ENCODE measurements around the gene TTC24. TPM values are rescaled to one million over a fixed set of nuclear protein-coding genes. Genes with fewer than 3 reads are reported as not detected.

The TTC24 gene
- total and polyA plus RNA-seq, 4 experiments from 2014 or later = 0.12 to 0.91 (median 0.84) TPM; not detected in 1

DNA sequence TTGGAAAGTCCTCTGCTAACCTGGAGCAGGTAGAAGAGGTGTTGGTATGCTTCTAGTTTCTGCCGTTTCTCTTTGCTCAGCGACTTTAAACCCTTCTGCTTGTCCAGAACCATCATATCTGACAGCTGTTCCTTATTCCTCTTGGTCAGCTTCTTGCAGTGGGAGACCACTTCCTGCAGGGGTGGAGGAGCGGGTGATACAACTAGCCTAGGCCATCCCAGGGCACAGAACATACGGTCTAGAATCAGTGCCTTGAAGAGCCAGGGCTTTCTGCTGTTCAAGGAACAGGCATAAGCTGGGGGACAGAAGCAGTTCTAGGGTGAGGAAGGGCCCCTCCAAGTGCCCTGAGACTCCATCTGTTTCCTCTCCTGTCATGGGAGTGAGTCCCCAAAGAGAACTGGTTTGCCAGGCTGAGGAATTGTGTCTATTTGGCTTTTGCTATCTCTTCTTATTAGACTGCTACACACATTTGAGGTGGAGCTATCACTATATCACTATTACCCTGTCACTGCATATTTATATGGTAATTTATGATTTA lies 39.6 kb upstream of the TTC24 start:
- Mint-ChIP-seq H3K27ac (peak overlapping the region in 1 of 7 donors; percentile 10), H3K27me3 (no peaks in the 10 kb centered on the region), H3K4me3 (no peak overlapping the region), H3K36me3 (no peaks in the 10 kb centered on the region), H3K4me1 (no peaks in the 10 kb centered on the region), H3K9me3 (no peaks in the 10 kb centered on the region)
- no peaks in the 10 kb centered on the region for H3K4me1 ChIP-seq (ENCODE audit: insufficient read depth, low read length)
- H3K27me3 ChIP-seq (ENCODE audit: insufficient read depth, low read length) = no peaks in the 10 kb centered on the region
- ChIA-PET CTCF (ENCODE audit: partially characterized antibody) (no interaction called here), POLR2A (ENCODE audit: partially characterized antibody) (no interaction called here)
- no peaks in the 10 kb centered on the region for H3K9me3 ChIP-seq (ENCODE audit: control insufficient read depth in 1 of 2, low read length in 2 of 2)
- no peak for DNase-seq
- intact Hi-C loops (cut with micrococcal nuclease) = no loop called here
- no peak overlapping the region for H3K4me3 ChIP-seq (ENCODE audit: low read length in 2 of 2)
- H3K36me3 ChIP-seq (ENCODE audit: insufficient read depth, low read length) = no peaks in the 10 kb centered on the region
- no peak overlapping the region for H3K27ac ChIP-seq (ENCODE audit: low read depth, low read length)

DNA sequence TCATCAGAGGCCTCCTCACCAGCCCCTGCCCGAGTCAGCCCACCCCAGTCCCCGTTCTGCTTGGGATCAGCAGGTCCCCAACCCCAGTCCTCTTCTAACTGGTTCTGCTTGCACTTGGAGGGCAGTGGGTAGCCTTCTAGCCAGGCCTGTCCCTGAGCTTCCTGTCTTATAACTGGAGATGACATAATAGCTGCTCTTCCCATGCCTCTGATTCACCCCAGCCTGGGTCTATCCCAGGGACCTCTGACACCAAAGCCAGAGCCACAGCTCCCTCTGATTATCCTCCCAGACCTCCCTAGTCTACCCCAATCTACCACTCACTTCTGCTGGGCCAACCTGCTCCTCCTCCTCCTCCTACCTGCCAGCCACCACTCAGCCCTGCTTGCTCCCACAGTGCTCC lies 38.6 kb upstream of the TTC24 start:
- intact Hi-C loops (cut with micrococcal nuclease) = no loop called here
- no peaks in the 10 kb centered on the region for H3K9me3 ChIP-seq (ENCODE audit: control insufficient read depth in 1 of 2, low read length in 2 of 2)
- H3K36me3 Mint-ChIP-seq = no peaks in the 10 kb centered on the region
- no peaks in the 10 kb centered on the region for H3K27me3 Mint-ChIP-seq
- no peak overlapping the region for H3K4me3 ChIP-seq (ENCODE audit: low read length in 2 of 2)
- H3K4me3 Mint-ChIP-seq = no peak overlapping the region
- no peak for DNase-seq
- no peak overlapping the region for H3K27ac ChIP-seq (ENCODE audit: low read depth, low read length)
- CTCF ChIA-PET (ENCODE audit: partially characterized antibody) = no interaction called here
- POLR2A ChIA-PET (ENCODE audit: partially characterized antibody) = interaction anchor here (0.8 kb wide), 1 partner anchor 16 kb away, joined by 4 read pairs; no protein-coding TSS in a partner anchor
- no peaks in the 10 kb centered on the region for H3K9me3 Mint-ChIP-seq
- no peaks in the 10 kb centered on the region for H3K4me1 ChIP-seq (ENCODE audit: insufficient read depth, low read length)
- no peaks in the 10 kb centered on the region for H3K36me3 ChIP-seq (ENCODE audit: insufficient read depth, low read length)
- H3K4me1 Mint-ChIP-seq = peaks cover 0 to 3% (median 0%) of the 10 kb centered on the region in 4 donors
- H3K27ac Mint-ChIP-seq = no peak overlapping the region
- H3K27me3 ChIP-seq (ENCODE audit: insufficient read depth, low read length) = no peaks in the 10 kb centered on the region

DNA sequence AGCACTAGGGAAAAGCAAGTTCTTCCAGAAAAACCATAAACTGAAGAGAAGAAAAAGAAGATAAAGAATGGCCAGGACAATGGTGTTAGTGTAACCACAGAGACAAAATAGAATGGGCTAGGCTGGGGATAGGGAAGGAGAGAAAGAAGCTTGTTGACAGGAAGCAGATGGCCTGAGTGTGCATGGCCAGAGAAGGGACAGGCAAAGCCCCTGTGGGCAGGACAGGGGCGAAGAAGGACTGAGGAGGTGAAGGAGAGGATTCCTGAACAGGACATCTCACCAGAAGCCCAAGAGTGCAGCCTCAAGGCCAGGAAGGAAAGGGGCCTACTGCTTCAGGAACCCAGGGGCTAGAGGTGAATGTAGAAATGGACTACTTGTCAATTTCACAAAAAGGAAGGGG lies 36.5 kb upstream of the TTC24 start:
- H3K4me3 ChIP-seq (ENCODE audit: low read length in 2 of 2) = no peak overlapping the region
- H3K4me3 Mint-ChIP-seq = no peak overlapping the region
- no peaks in the 10 kb centered on the region for H3K36me3 ChIP-seq (ENCODE audit: insufficient read depth, low read length)
- H3K27me3 Mint-ChIP-seq = no peaks in the 10 kb centered on the region
- peak overlapping the region in 3 of 7 donors; percentile 4 to 74 (median 50) for H3K27ac Mint-ChIP-seq
- POLR2A ChIA-PET (ENCODE audit: partially characterized antibody) = no interaction called here
- no peaks in the 10 kb centered on the region for H3K4me1 ChIP-seq (ENCODE audit: insufficient read depth, low read length)
- H3K36me3 Mint-ChIP-seq = no peaks in the 10 kb centered on the region
- no peaks in the 10 kb centered on the region for H3K9me3 Mint-ChIP-seq
- CTCF ChIA-PET (ENCODE audit: partially characterized antibody) = interaction anchor here (2.0 kb wide), 1 partner anchor 157 kb away, joined by 5 read pairs; no protein-coding TSS in a partner anchor
- no peak overlapping the region for H3K27ac ChIP-seq (ENCODE audit: low read depth, low read length)
- no peaks in the 10 kb centered on the region for H3K9me3 ChIP-seq (ENCODE audit: control insufficient read depth in 1 of 2, low read length in 2 of 2)
- intact Hi-C loops (cut with micrococcal nuclease) = no loop called here
- H3K4me1 Mint-ChIP-seq = peaks cover 0 to 3% (median 0%) of the 10 kb centered on the region in 4 donors
- no peak for DNase-seq
- no peaks in the 10 kb centered on the region for H3K27me3 ChIP-seq (ENCODE audit: insufficient read depth, low read length)

DNA sequence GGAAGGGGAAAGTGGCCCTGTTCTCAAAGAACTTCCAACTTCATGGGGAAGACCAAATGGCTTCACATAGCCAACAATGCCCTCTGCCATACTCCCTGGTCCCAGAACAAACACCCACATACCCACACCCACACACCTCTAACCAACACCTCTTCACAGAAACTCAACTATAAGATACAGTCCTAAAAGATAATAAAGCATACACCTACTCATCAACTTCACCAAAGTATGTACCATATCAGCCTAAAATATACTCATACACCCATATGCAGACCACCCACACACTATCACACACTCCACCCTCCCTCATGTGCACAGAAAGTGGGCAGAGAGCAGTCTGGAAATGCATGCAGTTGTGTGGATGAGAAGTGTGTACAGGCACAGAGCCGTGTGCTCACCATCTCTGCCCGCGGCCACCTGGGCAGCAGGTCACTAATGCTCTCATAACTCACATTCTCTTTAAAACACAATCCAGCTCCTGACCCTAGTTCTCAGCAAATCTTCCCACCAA lies 34.9 kb upstream of the TTC24 start:
- Histone ChIP-seq H3K27me3 (ENCODE audit: insufficient read depth, low read length) (no peaks in the 10 kb centered on the region), H3K36me3 (ENCODE audit: insufficient read depth, low read length) (no peaks in the 10 kb centered on the region), H3K4me3 (ENCODE audit: low read length in 2 of 2) (no peak overlapping the region), H3K9me3 (ENCODE audit: control insufficient read depth in 1 of 2, low read length in 2 of 2) (no peaks in the 10 kb centered on the region), H3K27ac (ENCODE audit: low read depth, low read length) (no peak overlapping the region), H3K4me1 (ENCODE audit: insufficient read depth, low read length) (no peaks in the 10 kb centered on the region)
- H3K27ac Mint-ChIP-seq = peak overlapping the region in 2 of 7 donors; percentile 18 to 53
- no peaks in the 10 kb centered on the region for H3K9me3 Mint-ChIP-seq
- intact Hi-C loops (cut with micrococcal nuclease) = no loop called here
- CTCF ChIA-PET (ENCODE audit: partially characterized antibody) = interaction anchor here (0.6 kb wide), 1 partner anchor 816 kb away, joined by 3 read pairs; no protein-coding TSS in a partner anchor
- POLR2A ChIA-PET (ENCODE audit: partially characterized antibody) = interaction anchor here (0.7 kb wide), 1 partner anchor 44 kb away, joined by 3 read pairs; no protein-coding TSS in a partner anchor
- no peak for DNase-seq
- H3K27me3 Mint-ChIP-seq = no peaks in the 10 kb centered on the region
- peaks cover 0 to 3% (median 0%) of the 10 kb centered on the region in 4 donors for H3K4me1 Mint-ChIP-seq
- H3K4me3 Mint-ChIP-seq = no peak overlapping the region
- H3K36me3 Mint-ChIP-seq = no peaks in the 10 kb centered on the region

DNA sequence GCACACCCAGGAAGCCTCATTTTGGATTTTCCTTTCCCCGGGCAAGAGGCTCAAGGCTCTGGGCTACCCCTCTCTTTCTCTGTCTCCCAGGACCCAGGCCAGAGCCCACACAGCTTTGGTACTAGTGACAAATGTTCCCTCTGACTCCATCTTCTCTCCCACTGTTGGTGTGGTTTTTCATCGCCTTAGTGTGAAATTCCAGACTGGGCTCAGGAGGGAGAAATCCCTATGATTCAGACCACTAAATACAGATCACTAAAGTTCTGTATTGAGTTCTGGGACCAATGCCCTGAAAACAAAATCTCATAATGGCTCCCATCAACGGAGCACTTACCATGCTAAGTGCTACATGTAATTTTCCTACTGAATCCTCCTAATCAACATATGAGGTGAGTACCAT lies 33.3 kb upstream of the TTC24 start:
- Histone ChIP-seq H3K4me3 (ENCODE audit: low read length in 2 of 2) (no peak overlapping the region), H3K36me3 (ENCODE audit: insufficient read depth, low read length) (no peaks in the 10 kb centered on the region), H3K4me1 (ENCODE audit: insufficient read depth, low read length) (no peaks in the 10 kb centered on the region), H3K27ac (ENCODE audit: low read depth, low read length) (no peak overlapping the region), H3K27me3 (ENCODE audit: insufficient read depth, low read length) (no peaks in the 10 kb centered on the region), H3K9me3 (ENCODE audit: control insufficient read depth in 1 of 2, low read length in 2 of 2) (no peaks in the 10 kb centered on the region)
- no peaks in the 10 kb centered on the region for H3K9me3 Mint-ChIP-seq
- H3K4me1 Mint-ChIP-seq = peaks cover 0 to 3% (median 0%) of the 10 kb centered on the region in 4 donors
- H3K36me3 Mint-ChIP-seq = no peaks in the 10 kb centered on the region
- intact Hi-C loops (cut with micrococcal nuclease) = no loop called here
- H3K27me3 Mint-ChIP-seq = no peaks in the 10 kb centered on the region
- no peak for DNase-seq
- ChIA-PET CTCF (ENCODE audit: partially characterized antibody) (no interaction called here), POLR2A (ENCODE audit: partially characterized antibody) (interaction anchor here (0.5 kb wide), 1 partner anchor 256 kb away, joined by 3 read pairs; no protein-coding TSS in a partner anchor)
- H3K4me3 Mint-ChIP-seq = no peak overlapping the region
- H3K27ac Mint-ChIP-seq = no peak overlapping the region

DNA sequence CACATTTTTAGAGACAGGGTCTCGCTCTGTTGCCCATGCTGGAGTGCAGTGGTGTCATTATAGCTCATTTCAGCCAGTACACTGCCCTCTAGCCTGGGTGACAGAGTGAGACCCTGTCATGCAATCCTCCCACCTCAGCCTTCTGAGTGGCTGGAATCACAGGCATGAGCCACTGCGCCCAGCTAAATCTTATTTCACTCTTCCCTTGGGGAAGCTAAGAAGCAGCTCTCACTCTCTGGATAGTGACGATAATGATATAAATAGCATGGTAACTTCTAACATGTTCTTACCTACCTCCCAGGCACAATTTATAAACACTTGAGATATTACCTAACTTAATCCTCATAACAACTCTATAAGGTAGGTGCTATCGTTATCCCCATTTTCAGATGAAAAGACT lies 32.1 kb upstream of the TTC24 start:
- Histone ChIP-seq H3K9me3 (ENCODE audit: control insufficient read depth in 1 of 2, low read length in 2 of 2) (no peaks in the 10 kb centered on the region), H3K4me3 (ENCODE audit: low read length in 2 of 2) (no peak overlapping the region), H3K36me3 (ENCODE audit: insufficient read depth, low read length) (no peaks in the 10 kb centered on the region), H3K4me1 (ENCODE audit: insufficient read depth, low read length) (no peaks in the 10 kb centered on the region), H3K27me3 (ENCODE audit: insufficient read depth, low read length) (no peaks in the 10 kb centered on the region), H3K27ac (ENCODE audit: low read depth, low read length) (no peak overlapping the region)
- H3K27me3 Mint-ChIP-seq = no peaks in the 10 kb centered on the region
- H3K9me3 Mint-ChIP-seq = no peaks in the 10 kb centered on the region
- peak overlapping the region in 2 of 7 donors; percentile 11 to 14 for H3K27ac Mint-ChIP-seq
- CTCF ChIA-PET (ENCODE audit: partially characterized antibody) = no interaction called here
- H3K36me3 Mint-ChIP-seq = no peaks in the 10 kb centered on the region
- intact Hi-C loops (cut with micrococcal nuclease) = no loop called here
- H3K4me3 Mint-ChIP-seq = no peak overlapping the region
- POLR2A ChIA-PET (ENCODE audit: partially characterized antibody) = no interaction called here
- peaks cover 0 to 3% (median 0%) of the 10 kb centered on the region in 4 donors for H3K4me1 Mint-ChIP-seq
- no peak for DNase-seq

DNA sequence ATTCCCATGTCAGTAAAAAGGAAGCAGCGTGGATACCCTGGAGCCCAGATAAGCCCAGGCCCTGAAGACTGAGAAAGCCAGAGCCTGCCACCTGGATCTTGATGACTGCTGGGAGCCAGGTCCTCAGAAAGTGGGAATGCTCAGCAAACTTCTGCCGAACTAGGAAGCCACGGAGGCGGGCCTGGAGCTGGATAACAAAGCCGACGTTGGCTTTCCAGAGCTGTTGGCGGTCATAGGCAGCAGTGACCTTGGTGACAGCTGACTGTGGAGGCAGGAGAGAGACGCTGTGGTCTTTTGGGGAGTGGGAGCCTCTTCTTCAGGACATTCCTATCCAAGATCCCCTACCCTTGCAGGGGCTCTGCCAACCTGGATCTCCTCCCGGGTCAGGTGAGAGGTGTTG lies 31.5 kb upstream of the TTC24 start:
- POLR2A ChIA-PET (ENCODE audit: partially characterized antibody) = no interaction called here
- Histone ChIP-seq H3K36me3 (ENCODE audit: insufficient read depth, low read length) (no peaks in the 10 kb centered on the region), H3K27ac (ENCODE audit: low read depth, low read length) (no peak overlapping the region), H3K27me3 (ENCODE audit: insufficient read depth, low read length) (no peaks in the 10 kb centered on the region), H3K4me1 (ENCODE audit: insufficient read depth, low read length) (no peaks in the 10 kb centered on the region), H3K4me3 (ENCODE audit: low read length in 2 of 2) (no peak overlapping the region), H3K9me3 (ENCODE audit: control insufficient read depth in 1 of 2, low read length in 2 of 2) (no peaks in the 10 kb centered on the region)
- intact Hi-C loops (cut with micrococcal nuclease) = no loop called here
- CTCF ChIA-PET (ENCODE audit: partially characterized antibody) = no interaction called here
- H3K36me3 Mint-ChIP-seq = no peaks in the 10 kb centered on the region
- peaks cover 0 to 3% (median under 1%) of the 10 kb centered on the region in 4 donors for H3K4me1 Mint-ChIP-seq
- no peaks in the 10 kb centered on the region for H3K27me3 Mint-ChIP-seq
- DNase-seq = no peak
- no peak overlapping the region for H3K4me3 Mint-ChIP-seq
- peak overlapping the region in 1 of 7 donors; percentile 14 for H3K27ac Mint-ChIP-seq
- no peaks in the 10 kb centered on the region for H3K9me3 Mint-ChIP-seq
